GM21390 (cell line): ENCODE data around the gene SPRY1.

ENCODE experiments used
- ATAC-seq: cut with Tn5 transposase; IDR thresholded peaks from one replicate; pipeline ENCODE4 v1.9.1; 2021; ENCODE audit not compliant: unreplicated experiment

The SPRY1 gene

GRCh38 chr4:123396307-123397143, at the start of gene SPRY1:
SPRY1 (plus strand) TSS chr4:123396795; CDS start chr4:123401592, 4,797 bp downstream.
- peak; percentile 43 for ATAC-seq

- ATAC-seq: no peak
These were observed 49.6 kb upstream of the SPRY1 start for GRCh38 chr4:123346951-123347350.

- no peak for ATAC-seq
These were observed 47.6 kb upstream of the SPRY1 start for GRCh38 chr4:123348946-123349345.

- ATAC-seq: no peak
These were observed 47.0 kb upstream of the SPRY1 start for GRCh38 chr4:123349421-123350190.

GRCh38 chr4:123350191-123350544, 46.4 kb upstream of the SPRY1 start:
- ATAC-seq: no peak

- ATAC-seq: no peak
These were observed 45.9 kb upstream of the SPRY1 start for GRCh38 chr4:123350726-123351125.

- no peak for ATAC-seq
These were observed 44.9 kb upstream of the SPRY1 start for GRCh38 chr4:123351713-123352112.

- peak; percentile 41 for ATAC-seq
These were observed 44.2 kb upstream of the SPRY1 start for GRCh38 chr4:123352240-123352945.

- no peak for ATAC-seq
These were observed 43.6 kb upstream of the SPRY1 start for GRCh38 chr4:123352966-123353365.

GRCh38 chr4:123353656-123354055, 42.9 kb upstream of the SPRY1 start:
- no peak for ATAC-seq

- no peak for ATAC-seq
These were observed 41.9 kb upstream of the SPRY1 start for GRCh38 chr4:123354701-123355100.

- no peak for ATAC-seq
These were observed 39.7 kb upstream of the SPRY1 start for GRCh38 chr4:123356921-123357320.

- no peak for ATAC-seq
These were observed 36.9 kb upstream of the SPRY1 start for GRCh38 chr4:123359449-123360315.

- ATAC-seq: no peak
These were observed 35.3 kb upstream of the SPRY1 start for GRCh38 chr4:123361195-123361861.

GRCh38 chr4:123362103-123362502, 34.5 kb upstream of the SPRY1 start:
- no peak for ATAC-seq

- peak; percentile 98 for ATAC-seq
These were observed 32.9 kb upstream of the SPRY1 start for GRCh38 chr4:123363729-123364128.

- no peak for ATAC-seq
These were observed 31.7 kb upstream of the SPRY1 start for GRCh38 chr4:123364906-123365305.

- ATAC-seq: no peak
These were observed 31.2 kb upstream of the SPRY1 start for GRCh38 chr4:123365412-123365811.

- ATAC-seq: no peak
These were observed 30.3 kb upstream of the SPRY1 start for GRCh38 chr4:123366144-123366748.

GRCh38 chr4:123378794-123379193, 17.8 kb upstream of the SPRY1 start:
- ATAC-seq: no peak
